Heart left ventricle (tissue), 13 donors: ENCODE data around the gene SRPK1.

Experiments used
- POLR2A ChIP-seq, 2 donors: fragments of 450-650 bp; IDR thresholded peaks; one replicate each; pipeline ENCODE4 v1.6.1; 2017; ENCODE audit warnings: antibody characterized with exemption in 2 of 2, mild to moderate bottlenecking in 2 of 2, moderate library complexity in 2 of 2
- TF ChIP-seq, protein P1 (sequence below), 12 donors: fragments of 200-600 bp; sonication (generic) in 4 of 12; IDR thresholded peaks; one replicate each; pipeline versions ENCODE4 v1.5.0 to v1.8.0; 2018 to 2022; ENCODE audit warnings: antibody characterized with exemption in 12 of 12, mild to moderate bottlenecking in 5 of 12
- donor health status: ischemic (EF 13 %, LVEDD 7.1; RV severe dilation, severe dysfunction).
- donor health status: DM: no; HTN: yes; CAD: no.
- donor health status: DM: no; HTN: no; CAD: no.
- donor health status: ischemic (EF 25% LVEDD 6.9; RV normal size, moderate dysfunction).
- donor health status: ischemic (EF 25% LVEDD 5.7; RV mildly dilated, moderate dysfunction).
- donor health status: ischemic (EF 35%, LVEDD 5.7; RV mildly dilated, moderate dysfunction).
- donor health status: nonischemic (EF 11% LVEDD 7.7; RV severe dilation, severe dysfunction).
- donor health status: DM: yes; HTN: yes; CAD: no.
- donor health status: PGD.
- donor health status: ischemic (EF 29% LVEDD 5.4; RV normal size, mild dysfunction).
- donor health status: nonischemic (EF 23%, LVEDD 6.1; RV moderate dilation, normal function).

DNA sequence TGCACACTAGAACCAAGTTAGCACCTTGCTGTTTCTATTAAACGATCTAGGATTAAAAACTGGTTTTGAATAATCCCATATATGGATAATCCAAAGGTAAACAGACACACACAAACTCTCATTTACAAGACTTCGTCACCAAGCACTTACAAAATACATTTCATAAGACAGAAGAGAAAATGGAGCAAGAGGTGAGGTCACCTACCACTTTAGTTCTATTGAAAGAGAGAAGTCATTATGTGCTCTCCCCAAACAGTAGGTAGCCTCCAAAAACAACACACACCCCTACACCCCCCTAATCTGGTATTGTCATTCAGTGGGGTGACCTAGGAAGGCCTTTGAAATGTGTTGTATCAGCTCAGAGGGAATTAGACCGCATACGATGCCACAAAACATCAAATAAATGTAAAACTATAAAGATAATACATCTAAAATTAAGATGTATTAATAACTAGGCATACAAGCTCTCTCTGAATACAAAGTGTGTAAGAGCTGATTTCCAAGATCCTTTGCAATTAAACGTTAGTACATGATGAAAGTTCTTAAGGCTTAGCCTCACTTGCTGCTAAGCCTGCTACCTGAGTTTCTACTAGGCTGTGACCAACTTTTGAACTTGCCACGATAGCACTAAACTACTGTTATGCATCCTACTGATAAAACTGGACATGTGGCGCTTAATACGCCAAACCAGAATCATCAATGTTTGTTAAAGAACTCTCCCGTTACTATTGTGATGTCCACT, 1.6 kb downstream of the SRPK1 start:
- no peak for TF ChIP-seq POLR2A (IDR thresholded peaks at IDR 0.05)
- TF ChIP-seq, protein P1, sequence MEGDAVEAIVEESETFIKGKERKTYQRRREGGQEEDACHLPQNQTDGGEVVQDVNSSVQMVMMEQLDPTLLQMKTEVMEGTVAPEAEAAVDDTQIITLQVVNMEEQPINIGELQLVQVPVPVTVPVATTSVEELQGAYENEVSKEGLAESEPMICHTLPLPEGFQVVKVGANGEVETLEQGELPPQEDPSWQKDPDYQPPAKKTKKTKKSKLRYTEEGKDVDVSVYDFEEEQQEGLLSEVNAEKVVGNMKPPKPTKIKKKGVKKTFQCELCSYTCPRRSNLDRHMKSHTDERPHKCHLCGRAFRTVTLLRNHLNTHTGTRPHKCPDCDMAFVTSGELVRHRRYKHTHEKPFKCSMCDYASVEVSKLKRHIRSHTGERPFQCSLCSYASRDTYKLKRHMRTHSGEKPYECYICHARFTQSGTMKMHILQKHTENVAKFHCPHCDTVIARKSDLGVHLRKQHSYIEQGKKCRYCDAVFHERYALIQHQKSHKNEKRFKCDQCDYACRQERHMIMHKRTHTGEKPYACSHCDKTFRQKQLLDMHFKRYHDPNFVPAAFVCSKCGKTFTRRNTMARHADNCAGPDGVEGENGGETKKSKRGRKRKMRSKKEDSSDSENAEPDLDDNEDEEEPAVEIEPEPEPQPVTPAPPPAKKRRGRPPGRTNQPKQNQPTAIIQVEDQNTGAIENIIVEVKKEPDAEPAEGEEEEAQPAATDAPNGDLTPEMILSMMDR (IDR thresholded peaks at IDR 0.05), result no peak
